Glutamatergic neuron (in vitro differentiated cells): ENCODE measurements around the gene IL2RA. TPM values are rescaled to one million over a fixed set of nuclear protein-coding genes. Genes with fewer than 3 reads are reported as not detected.

Source experiments
- DNase-seq: peaks from one replicate; pipeline ENCODE4 v3.0.0; 2022
- H3K27ac Mint-ChIP-seq: one replicate; pipeline ENCODE4 v1.8.0; 2020; ENCODE audit warnings: mild to moderate bottlenecking, mixed read lengths, inconsistent platforms; ENCODE audit not compliant: unreplicated experiment
- H3K27me3 Mint-ChIP-seq: one replicate; pipeline ENCODE4 v1.8.0; 2020; ENCODE audit warnings: mild to moderate bottlenecking, moderate library complexity, mixed read lengths, inconsistent platforms; ENCODE audit not compliant: unreplicated experiment
- H3K36me3 Mint-ChIP-seq: one replicate; pipeline ENCODE4 v1.8.0; 2020; ENCODE audit warnings: mild to moderate bottlenecking, mixed read lengths, inconsistent platforms; ENCODE audit not compliant: unreplicated experiment
- H3K4me1 Mint-ChIP-seq: one replicate; pipeline ENCODE4 v1.8.0; 2020; ENCODE audit warnings: mild to moderate bottlenecking, low read depth, mixed read lengths, inconsistent platforms; ENCODE audit not compliant: unreplicated experiment
- H3K4me3 Mint-ChIP-seq: one replicate; pipeline ENCODE4 v1.8.0; 2020; ENCODE audit warnings: mild to moderate bottlenecking, mixed read lengths, inconsistent platforms; ENCODE audit not compliant: unreplicated experiment
- H3K9me3 Mint-ChIP-seq: one replicate; pipeline ENCODE4 v1.8.0; 2020; ENCODE audit warnings: mild to moderate bottlenecking, moderate library complexity, mixed read lengths, inconsistent platforms; ENCODE audit not compliant: unreplicated experiment
- CTCF ChIP-seq: fragments of 200-600 bp; sonication (generic); IDR thresholded peaks from one replicate; pipeline ENCODE4 v1.5.0; 2021; ENCODE audit not compliant: partially characterized antibody, unreplicated experiment
- total RNA-seq: library from RNA; stranded (reverse); fragmentation: NEBNext Ultra II Directional; extraction: Animal tissue kit (Norgen Biotek cat#: 25700); gene quantifications from one replicate; pipeline ENCODE4 v1.2.1, GENCODE V29; 2021; ENCODE audit not compliant: unreplicated experiment

Gene IL2RA
- total RNA-seq, 1 donor from 2014 or later = not detected

- Mint-ChIP-seq H3K4me3 (no peak overlapping the region), H3K36me3 (no peaks in the 10 kb centered on the region), H3K4me1 (peaks cover 3% of the 10 kb centered on the region), H3K27ac (no peak overlapping the region), H3K27me3 (no peaks in the 10 kb centered on the region), H3K9me3 (peaks cover 2% of the 10 kb centered on the region)
- no peak for DNase-seq
- TF ChIP-seq CTCF = no peak
These were observed 92.1 kb downstream of the IL2RA start for GRCh38 chr10:5970066-5970465.

- Mint-ChIP-seq H3K36me3 (no peaks in the 10 kb centered on the region), H3K27ac (peak overlapping the region; percentile 43), H3K4me1 (peaks cover 3% of the 10 kb centered on the region), H3K9me3 (peaks cover 2% of the 10 kb centered on the region), H3K27me3 (no peaks in the 10 kb centered on the region), H3K4me3 (no peak overlapping the region)
- no peak for TF ChIP-seq CTCF
- no peak for DNase-seq
These were observed 93.3 kb downstream of the IL2RA start for GRCh38 chr10:5968681-5969453.

GRCh38 chr10:5968037-5968680 is 94.0 kb downstream of the IL2RA start:
- H3K36me3 Mint-ChIP-seq = no peaks in the 10 kb centered on the region
- H3K9me3 Mint-ChIP-seq = peaks cover 2% of the 10 kb centered on the region
- TF ChIP-seq CTCF = no peak
- H3K27ac Mint-ChIP-seq = peak overlapping the region; percentile 43
- H3K4me1 Mint-ChIP-seq = peaks cover 4% of the 10 kb centered on the region
- no peak overlapping the region for H3K4me3 Mint-ChIP-seq
- DNase-seq = no peak
- H3K27me3 Mint-ChIP-seq = no peaks in the 10 kb centered on the region

GRCh38 chr10:5965266-5965665 is 96.9 kb downstream of the IL2RA start:
- H3K27ac Mint-ChIP-seq = no peak overlapping the region
- H3K36me3 Mint-ChIP-seq = no peaks in the 10 kb centered on the region
- H3K4me1 Mint-ChIP-seq = peaks cover 8% of the 10 kb centered on the region
- peaks cover 3% of the 10 kb centered on the region for H3K27me3 Mint-ChIP-seq
- TF ChIP-seq CTCF = no peak
- H3K9me3 Mint-ChIP-seq = peaks cover 3% of the 10 kb centered on the region
- H3K4me3 Mint-ChIP-seq = no peak overlapping the region
- DNase-seq = no peak

- H3K36me3 Mint-ChIP-seq = no peaks in the 10 kb centered on the region
- TF ChIP-seq CTCF = no peak
- peaks cover 3% of the 10 kb centered on the region for H3K27me3 Mint-ChIP-seq
- peaks cover 8% of the 10 kb centered on the region for H3K4me1 Mint-ChIP-seq
- no peak overlapping the region for H3K4me3 Mint-ChIP-seq
- H3K27ac Mint-ChIP-seq = no peak overlapping the region
- peaks cover 3% of the 10 kb centered on the region for H3K9me3 Mint-ChIP-seq
- DNase-seq = no peak
These were observed 97.4 kb downstream of the IL2RA start for GRCh38 chr10:5964736-5965135.
